HG02852 (cell line): Measurements from ENCODE around the gene BEND7.

Experiments
- ATAC-seq: cut with Tn5 transposase; IDR thresholded peaks from one replicate; pipeline ENCODE4 v1.9.1; 2021; ENCODE audit warnings: mild to moderate bottlenecking, moderate library complexity; ENCODE audit not compliant: unreplicated experiment

The BEND7 gene

DNA sequence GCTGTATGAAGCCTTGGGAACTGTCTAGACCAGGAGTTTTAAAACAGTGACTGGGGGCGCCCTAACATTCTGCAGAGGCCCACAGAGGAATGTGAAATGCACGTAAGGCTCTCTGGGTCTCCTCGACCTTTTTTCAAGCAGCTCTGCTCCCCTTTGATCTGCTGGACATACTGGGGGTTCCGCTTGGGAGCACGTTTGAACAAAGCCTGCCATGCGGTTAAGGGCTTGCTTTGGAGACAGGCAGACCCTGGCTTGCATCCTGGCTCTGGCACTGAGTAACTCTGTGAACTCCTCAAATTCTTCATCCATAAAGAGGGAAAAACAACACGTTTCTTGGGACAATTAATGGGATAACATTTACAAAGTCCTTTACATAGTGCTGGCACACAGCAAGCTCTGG lies 7.8 kb downstream of the BEND7 start:
- ATAC-seq = no peak

- no peak for ATAC-seq
These were observed 8.6 kb downstream of the BEND7 start for GRCh38 chr10:13520194-13520593.

GRCh38 chr10:13518076-13518692 lies 10.6 kb downstream of the BEND7 start:
- ATAC-seq = no peak

DNA sequence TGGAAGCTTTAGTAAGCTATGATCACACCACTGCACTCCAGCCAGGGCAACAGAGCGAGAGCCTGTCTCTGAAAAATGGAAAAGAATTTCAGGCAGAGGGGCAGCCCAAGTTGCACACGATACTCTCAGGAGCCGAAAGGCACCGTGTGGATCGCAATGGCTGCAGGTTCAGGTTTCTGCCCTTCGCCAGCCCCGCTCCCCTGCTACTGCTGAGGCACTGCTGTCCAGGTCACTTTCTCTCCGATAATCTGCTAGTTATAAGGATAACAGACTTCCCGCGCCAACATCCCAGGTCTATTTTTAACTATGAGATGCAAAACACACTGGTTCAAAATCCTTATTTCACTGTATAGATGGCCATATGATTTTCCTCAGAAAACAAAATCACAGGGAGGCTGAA lies 11.1 kb downstream of the BEND7 start:
- no peak for ATAC-seq

DNA sequence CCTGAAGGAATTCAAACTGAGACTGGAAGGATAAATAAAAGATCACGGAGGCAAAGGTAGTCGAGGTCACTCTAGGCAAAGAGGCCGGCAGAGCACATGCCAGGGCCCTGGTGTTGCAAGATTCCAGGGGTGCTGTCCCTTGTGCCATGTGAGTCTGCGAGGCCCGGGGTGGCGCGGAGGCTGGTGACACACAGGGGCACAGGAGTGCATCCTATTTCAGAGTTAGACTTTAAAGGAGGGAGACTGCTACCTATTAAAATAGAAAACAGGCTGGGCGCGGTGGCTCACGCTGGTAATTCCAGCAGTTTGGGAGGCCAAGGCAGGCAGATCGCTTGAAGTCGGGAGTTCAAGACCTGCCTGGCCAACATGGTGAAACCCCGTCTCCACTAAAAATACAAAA lies 12.6 kb downstream of the BEND7 start:
- ATAC-seq = no peak

- no peak for ATAC-seq
These were observed 13.3 kb downstream of the BEND7 start for GRCh38 chr10:13515467-13515866.

GRCh38 chr10:13514296-13514695 lies 14.5 kb downstream of the BEND7 start:
- no peak for ATAC-seq

- ATAC-seq = no peak
These were observed 16.2 kb downstream of the BEND7 start for GRCh38 chr10:13512564-13512963.

DNA sequence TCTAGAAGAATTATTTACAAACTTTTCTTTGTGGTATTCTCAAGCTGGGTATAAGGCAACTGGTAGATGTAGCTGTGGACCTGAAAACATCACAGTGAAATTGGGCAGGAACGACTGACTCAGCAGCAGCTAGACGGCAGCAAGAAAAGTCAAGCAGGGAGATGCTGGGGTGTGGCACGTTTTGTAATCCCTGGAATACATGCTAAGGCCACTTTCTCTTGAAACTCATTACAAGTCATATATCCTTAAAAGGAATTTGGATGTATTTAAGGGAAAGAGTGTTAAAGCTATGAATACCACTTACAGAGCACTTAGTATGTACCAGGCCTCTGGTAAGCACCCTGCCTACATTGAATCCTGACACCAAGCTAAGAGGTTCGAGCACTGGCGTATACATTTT lies 17.4 kb downstream of the BEND7 start:
- no peak for ATAC-seq

DNA sequence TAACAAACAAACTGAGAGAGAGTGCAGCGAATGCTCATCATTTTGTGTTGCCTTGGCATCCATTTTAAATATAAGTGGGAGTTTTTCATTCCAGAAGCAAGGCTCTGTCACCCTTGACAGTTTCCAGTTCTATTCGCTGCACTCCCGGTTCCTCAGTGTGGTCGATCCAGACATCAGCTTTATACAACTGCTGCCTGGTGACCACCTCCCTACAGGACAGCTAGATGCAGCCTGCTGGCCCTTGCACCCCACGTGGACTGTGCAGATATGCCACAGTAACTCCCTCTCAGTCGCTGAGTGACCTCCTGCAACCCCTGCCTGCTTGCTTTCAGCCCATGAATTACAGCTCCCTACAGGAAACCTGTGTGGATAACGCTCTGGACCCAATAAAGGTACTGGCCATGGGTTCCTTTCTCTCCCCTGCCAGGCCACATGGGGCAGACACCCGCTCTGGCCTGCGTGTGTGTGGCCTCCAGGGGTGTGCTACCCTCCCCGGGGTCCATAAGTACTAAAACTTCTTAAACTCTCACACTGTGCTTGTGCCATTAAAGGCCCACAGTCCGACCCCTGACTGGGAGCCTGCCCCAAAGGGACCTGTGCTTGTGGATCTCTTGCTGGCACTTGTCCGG lies 23.6 kb downstream of the BEND7 start:
- no peak for ATAC-seq

- no peak for ATAC-seq
These were observed 24.9 kb downstream of the BEND7 start for GRCh38 chr10:13503745-13504463.

GRCh38 chr10:13502380-13502779 lies 26.4 kb downstream of the BEND7 start:
- no peak for ATAC-seq

DNA sequence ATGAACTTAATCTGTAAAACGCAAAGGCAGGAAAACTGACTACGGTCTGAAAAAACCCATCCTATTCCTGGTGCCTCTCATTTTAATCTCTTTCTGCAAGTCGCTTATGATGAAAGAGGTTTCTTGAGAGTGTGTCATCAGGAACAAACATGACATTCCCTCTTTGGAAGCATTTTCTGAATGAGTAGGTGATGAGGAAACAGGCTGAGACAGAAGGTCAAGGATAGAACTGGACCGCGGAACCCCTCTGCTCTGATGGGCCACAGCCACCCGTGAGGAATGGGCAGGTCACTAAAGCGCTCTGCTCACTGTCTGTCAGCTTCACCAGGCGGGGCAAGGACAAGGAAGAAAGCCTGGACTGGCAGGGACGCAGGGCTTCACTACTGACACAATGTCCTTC lies 28.6 kb downstream of the BEND7 start:
- ATAC-seq = no peak

GRCh38 chr10:13499150-13499549 lies 29.7 kb downstream of the BEND7 start:
- ATAC-seq = no peak

DNA sequence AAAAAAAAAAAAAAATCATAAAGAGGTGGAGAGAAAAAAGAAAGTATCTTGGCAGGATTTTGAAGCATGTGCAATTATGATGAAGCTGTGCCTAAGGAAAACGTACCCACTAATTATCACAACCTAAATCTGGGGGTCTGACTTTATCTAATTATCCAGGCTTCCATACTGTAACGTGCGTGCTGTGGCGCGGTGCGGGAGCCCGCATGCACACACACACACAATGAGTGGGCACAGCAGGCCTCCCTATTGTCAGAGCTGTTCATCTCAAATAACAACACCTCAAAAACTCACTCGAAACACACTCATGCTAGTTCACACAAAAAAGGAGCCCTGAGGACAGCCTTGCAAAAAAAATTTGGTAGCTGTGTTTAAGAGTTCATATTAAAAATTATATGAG lies 31.9 kb downstream of the BEND7 start:
- no peak for ATAC-seq

DNA sequence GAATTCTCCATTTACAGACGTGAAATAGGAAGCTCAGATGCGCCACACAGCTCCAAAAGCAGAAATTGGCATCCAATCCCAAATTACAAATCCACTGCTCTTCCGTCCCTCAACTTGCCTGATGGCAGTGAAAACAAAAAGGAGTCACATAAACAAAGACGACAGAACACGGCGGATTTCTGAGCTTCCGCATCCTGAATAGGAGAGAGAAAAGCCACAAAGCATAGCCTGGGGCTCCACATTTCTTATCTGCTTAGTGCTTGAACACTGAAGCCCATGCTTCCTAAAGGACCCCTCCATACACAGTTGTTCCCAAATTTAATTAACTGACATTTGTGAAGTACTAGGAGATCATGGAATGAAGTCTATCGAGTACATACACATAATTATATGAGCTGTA lies 32.6 kb downstream of the BEND7 start:
- ATAC-seq = no peak

DNA sequence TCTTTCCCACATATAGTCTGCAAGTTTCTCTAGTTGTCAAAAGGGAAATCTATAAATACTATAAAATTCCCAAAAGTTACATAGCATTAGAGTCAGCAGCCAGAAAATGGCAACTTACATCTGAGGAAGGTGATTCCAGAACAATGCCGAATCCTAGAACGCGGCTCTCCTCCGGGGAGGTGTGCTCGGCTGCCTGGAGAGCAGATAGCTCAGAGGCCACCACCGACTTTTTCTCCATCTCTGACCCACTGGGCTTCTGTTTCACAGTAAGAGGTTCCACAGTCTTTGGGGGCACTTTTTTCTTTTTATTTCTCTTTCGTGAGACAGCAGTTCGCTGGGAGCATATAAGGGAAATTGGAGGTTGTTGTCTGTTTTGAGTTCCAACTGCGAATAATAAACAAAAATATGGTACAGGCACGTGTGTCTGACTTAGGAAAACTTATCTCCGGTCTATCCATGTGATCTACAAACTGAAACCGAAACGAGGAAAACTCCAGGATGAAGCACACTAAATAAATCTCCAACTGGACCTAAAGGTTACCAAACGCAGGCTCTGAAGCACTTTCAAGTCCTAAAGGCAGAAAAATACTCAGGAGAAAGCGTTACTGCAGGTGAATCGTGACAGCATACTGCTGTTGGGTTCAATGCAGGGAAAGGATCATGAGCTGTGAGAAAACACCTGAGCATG lies 36.2 kb downstream of the BEND7 start:
- ATAC-seq = no peak

- ATAC-seq = no peak
These were observed 37.0 kb downstream of the BEND7 start for GRCh38 chr10:13491747-13492360.

DNA sequence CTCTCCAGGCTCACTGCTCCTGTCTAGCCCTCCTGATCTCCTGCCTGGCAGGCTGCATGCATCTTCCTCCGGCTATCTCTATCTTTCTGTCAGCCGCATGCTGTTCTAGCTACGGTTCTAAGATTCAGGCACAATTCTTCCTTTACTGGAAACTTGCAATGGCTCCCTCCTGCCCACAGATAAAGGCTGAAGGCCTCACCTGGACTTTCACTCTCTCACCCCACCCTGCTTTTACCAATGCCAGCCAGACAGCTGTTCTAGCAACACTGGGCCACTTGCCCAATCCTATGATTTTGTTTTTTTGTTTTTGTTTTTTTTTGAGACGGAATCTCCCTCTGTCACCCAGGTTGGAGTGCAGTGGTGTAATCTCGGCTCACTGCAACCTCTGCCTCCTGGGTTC lies 38.3 kb downstream of the BEND7 start:
- ATAC-seq = no peak

DNA sequence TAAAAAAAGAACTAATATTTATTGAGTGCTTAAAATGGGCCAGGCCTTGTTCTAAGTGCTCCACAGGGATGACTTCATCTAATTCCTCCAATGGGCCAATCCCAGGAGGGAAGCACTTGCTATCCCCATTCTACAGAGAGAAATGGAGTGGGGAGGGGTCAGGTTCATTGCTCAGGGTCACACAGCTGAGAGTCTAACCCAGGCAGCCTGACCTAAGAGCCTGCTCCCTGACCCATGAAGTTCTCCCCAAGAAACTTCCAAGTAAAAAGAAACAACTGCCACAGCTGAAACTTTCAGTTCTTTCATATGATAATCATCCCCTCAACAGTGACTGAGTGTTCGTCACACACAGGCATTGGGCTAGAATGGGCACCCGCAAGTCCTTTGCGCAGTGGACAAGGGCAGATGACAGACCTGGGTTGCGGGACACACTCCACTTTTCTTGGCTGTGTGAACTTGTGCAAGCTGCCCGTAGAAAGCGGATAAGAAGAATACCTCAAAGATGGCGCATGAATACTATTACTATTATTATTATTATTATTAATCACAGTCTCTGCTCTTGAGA lies 39.7 kb downstream of the BEND7 start:
- no peak for ATAC-seq

DNA sequence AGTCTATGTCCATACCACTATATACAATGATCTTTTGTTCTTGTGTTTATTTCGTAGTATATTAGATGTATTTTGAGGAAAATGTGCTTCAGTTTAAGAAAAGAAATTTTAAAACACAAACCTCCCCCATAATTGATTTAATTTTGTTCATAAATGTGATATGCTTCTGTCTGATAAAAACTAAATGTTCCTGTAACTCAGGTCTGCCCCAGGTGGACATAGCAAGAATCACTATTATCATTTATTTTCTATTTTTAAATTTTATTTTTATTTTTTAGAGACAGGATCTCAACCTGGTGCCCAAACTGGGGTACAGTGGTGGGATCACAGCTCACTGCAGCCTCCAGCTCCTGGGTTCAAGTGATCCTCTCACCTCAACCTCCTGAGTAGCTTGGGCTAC lies 43.2 kb downstream of the BEND7 start:
- ATAC-seq = no peak
